Panc1 (cell line): ENCODE results near the gene ZNF497. TPM values are rescaled to one million over a fixed set of nuclear protein-coding genes. Genes with fewer than 3 reads are reported as not detected.

ENCODE experiments used
- ATAC-seq: fragments of 200-7000 bp; cut with Tn5 transposase; 2 replicates; pipeline ENCODE4 v1.9.1; 2020; ENCODE audit warnings: mild to moderate bottlenecking, moderate library complexity
- BruUV-seq: library from RNA; stranded (reverse); fragments of 400-500 nt; replicated peaks from 2 replicates; lab custom pipeline; 2021; lab: Mats Ljungman, UMichigan
- CTCF ChIA-PET: fragments of 300-600 bp; sonication (Branson Sonifier 250); formaldehyde crosslinking; loops from one replicate; lab custom pipeline; 2022; ENCODE audit warnings: antibody characterized with exemption; lab: Charles Lee
- POLR2A ChIA-PET: fragments of 300-600 bp; sonication (Branson Sonifier 250); formaldehyde crosslinking; loops from one replicate; lab custom pipeline; 2022; ENCODE audit warnings: antibody characterized with exemption; lab: Charles Lee
- DNase-seq: peaks from one replicate; pipeline ENCODE4 v3.0.0-alpha.2; 2010; ENCODE audit warnings: low read depth, low spot score
- H3K27ac ChIP-seq: 2 replicates; pipeline ENCODE4 v1.5.1; 2011; ENCODE audit warnings: mild to moderate bottlenecking, low read length, inconsistent platforms
- H3K27me3 ChIP-seq: fragments of 200-500 bp; sonication (Bioruptor generic); 2 replicates; pipeline ENCODE4 v1.6.0; 2014; ENCODE audit warnings: low read length, inconsistent platforms; ENCODE audit not compliant: control insufficient read depth, insufficient read depth
- H3K36me3 ChIP-seq: fragments of 200-500 bp; sonication (Bioruptor generic); 2 replicates; pipeline ENCODE4 v1.5.1; 2014; ENCODE audit warnings: inconsistent platforms, mild to moderate bottlenecking, low read length, moderate library complexity; ENCODE audit not compliant: control insufficient read depth, insufficient read depth
- H3K4me1 ChIP-seq: 2 replicates; pipeline ENCODE4 v1.5.1; 2011; ENCODE audit warnings: inconsistent platforms, mild to moderate bottlenecking, low read length, moderate library complexity; ENCODE audit not compliant: control insufficient read depth, insufficient read depth
- H3K4me3 ChIP-seq, 2 experiments: 2 replicates each; pipeline ENCODE4 v1.5.1; 2011 to 2012; ENCODE audit warnings: low read depth in 2 of 2, low read length in 2 of 2, mild to moderate bottlenecking in 2 of 2, inconsistent platforms in 1 of 2, moderate library complexity in 1 of 2
- H3K9me3 ChIP-seq: fragments of 200-500 bp; sonication (Bioruptor generic); 2 replicates; pipeline ENCODE4 v1.5.1; 2014; ENCODE audit warnings: low read depth, mild to moderate bottlenecking, inconsistent platforms, low read length, moderate library complexity; ENCODE audit not compliant: control insufficient read depth, insufficient read depth
- CTCF ChIP-seq: fragments of 450-650 bp; IDR thresholded peaks from 2 replicates; pipeline ENCODE4 v1.5.1; 2017; ENCODE audit warnings: mild to moderate bottlenecking
- POLR2AphosphoS5 ChIP-seq: IDR thresholded peaks from 2 replicates; pipeline ENCODE4 v1.6.1; 2012; ENCODE audit warnings: mild to moderate bottlenecking, low read depth, low read length, moderate library complexity
- SIN3A ChIP-seq: IDR thresholded peaks from 2 replicates; pipeline ENCODE4 v1.6.1; 2012; ENCODE audit warnings: low read depth, mild to moderate bottlenecking, low read length, moderate library complexity, borderline replicate concordance; ENCODE audit not compliant: insufficient read depth
- TCF7L2 ChIP-seq: IDR thresholded peaks from 2 replicates; pipeline ENCODE4 v1.6.1; 2011; ENCODE audit warnings: mild to moderate bottlenecking, low read depth, low read length, inconsistent platforms
- in situ Hi-C: cut with HindIII; loops from 2 replicates; pipeline ENCODE4 v1.10.0; 2016; ENCODE audit warnings: low sequenced_read_pairs, low pct_unique_long_range_greater_than_20kb
- intact Hi-C: fragments of 100-400 bp; cut with micrococcal nuclease; formaldehyde crosslinking; loops from one replicate; pipeline ENCODE4 v1.10.0; 2022; ENCODE audit not compliant: unreplicated experiment
- total RNA-seq: library from RNA; stranded (reverse); gene quantifications from one replicate; pipeline ENCODE4 v1.2.1, GENCODE V29; 2021; ENCODE audit not compliant: unreplicated experiment
- TF ChIP-seq, protein P1 (sequence below), 2 experiments: IDR thresholded peaks; 2 replicates each; pipeline ENCODE4 v1.6.1; 2011 to 2012; ENCODE audit warnings: low read depth in 2 of 2, control low read depth in 1 of 2, low read length in 1 of 2, mild to moderate bottlenecking in 1 of 2, moderate library complexity in 1 of 2; ENCODE audit not compliant: insufficient read depth in 1 of 2

ZNF497 gene
- total RNA-seq, 1 experiment from 2014 or later: 1.9 TPM

- ATAC-seq (no peak), DNase-seq (no peak)
- Histone ChIP-seq H3K4me1 (peaks cover 6% of the 10 kb centered on the region; the same call in 1 of the 2 replicates), H3K27ac (no peak overlapping the region), H3K4me3 (no peak overlapping the region), H3K27me3 (no peaks in the 10 kb centered on the region), H3K36me3 (no peaks in the 10 kb centered on the region), H3K9me3 (no peaks in the 10 kb centered on the region)
- in situ Hi-C loops: no loop called here
- ChIA-PET CTCF (no interaction called here), POLR2A (no interaction called here)
- TF ChIP-seq SIN3A (no peak), POLR2AphosphoS5 (no peak)
- TF ChIP-seq, protein P1, sequence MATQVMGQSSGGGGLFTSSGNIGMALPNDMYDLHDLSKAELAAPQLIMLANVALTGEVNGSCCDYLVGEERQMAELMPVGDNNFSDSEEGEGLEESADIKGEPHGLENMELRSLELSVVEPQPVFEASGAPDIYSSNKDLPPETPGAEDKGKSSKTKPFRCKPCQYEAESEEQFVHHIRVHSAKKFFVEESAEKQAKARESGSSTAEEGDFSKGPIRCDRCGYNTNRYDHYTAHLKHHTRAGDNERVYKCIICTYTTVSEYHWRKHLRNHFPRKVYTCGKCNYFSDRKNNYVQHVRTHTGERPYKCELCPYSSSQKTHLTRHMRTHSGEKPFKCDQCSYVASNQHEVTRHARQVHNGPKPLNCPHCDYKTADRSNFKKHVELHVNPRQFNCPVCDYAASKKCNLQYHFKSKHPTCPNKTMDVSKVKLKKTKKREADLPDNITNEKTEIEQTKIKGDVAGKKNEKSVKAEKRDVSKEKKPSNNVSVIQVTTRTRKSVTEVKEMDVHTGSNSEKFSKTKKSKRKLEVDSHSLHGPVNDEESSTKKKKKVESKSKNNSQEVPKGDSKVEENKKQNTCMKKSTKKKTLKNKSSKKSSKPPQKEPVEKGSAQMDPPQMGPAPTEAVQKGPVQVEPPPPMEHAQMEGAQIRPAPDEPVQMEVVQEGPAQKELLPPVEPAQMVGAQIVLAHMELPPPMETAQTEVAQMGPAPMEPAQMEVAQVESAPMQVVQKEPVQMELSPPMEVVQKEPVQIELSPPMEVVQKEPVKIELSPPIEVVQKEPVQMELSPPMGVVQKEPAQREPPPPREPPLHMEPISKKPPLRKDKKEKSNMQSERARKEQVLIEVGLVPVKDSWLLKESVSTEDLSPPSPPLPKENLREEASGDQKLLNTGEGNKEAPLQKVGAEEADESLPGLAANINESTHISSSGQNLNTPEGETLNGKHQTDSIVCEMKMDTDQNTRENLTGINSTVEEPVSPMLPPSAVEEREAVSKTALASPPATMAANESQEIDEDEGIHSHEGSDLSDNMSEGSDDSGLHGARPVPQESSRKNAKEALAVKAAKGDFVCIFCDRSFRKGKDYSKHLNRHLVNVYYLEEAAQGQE (IDR thresholded peaks at IDR 0.05; ENCODE audit: insufficient read depth in 1 of 2, low read depth in 2 of 2, low read length in 1 of 2): no peak
- intact Hi-C loops: no loop called here
- no TSS peak for BruUV-seq
These were observed 5.6 kb downstream of the ZNF497 start for GRCh38 chr19:58356766-58357480.

DNA sequence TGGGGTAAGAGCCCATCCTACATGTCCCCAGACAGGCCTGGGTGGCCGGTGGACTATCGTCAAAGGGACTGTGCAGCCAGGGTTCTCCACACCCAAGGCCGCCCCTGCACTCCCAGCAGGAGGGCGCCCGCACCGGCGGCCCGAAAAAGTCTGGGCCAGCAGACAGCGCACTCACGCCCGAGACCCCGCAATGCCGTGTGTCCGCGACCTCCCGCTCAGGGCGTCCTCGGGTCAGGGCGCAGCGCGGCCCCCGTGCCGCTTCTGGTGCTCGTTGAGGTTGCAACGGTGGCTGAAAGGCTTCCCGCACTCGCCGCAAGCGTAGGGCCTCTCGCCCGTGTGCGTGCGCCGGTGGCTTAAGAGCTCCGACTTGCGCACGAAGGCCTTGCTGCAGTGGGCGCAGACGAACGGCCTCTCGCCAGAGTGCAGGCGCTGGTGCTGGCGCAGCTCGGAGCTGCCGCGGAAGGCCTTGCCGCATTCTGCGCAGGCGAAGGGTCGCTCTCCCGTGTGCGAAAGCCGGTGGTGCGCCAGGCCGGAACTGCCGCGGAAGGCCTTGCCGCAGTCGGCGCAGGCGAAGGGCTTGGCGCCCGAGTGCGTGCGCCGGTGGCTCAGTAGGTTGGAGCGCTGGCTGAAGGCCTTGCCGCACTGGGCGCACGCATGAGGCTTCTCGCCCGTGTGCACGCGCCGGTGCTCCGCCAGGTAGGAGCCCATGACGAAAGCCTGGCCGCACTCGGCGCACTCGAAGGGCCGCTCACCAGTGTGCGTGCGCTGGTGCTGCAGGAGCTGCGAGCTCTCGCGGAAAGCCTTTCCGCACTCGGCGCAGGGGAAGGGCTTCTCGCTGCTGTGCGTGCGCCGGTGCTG, 6.4 kb downstream of the ZNF497 start:
- ChIA-PET CTCF (no interaction called here), POLR2A (no interaction called here)
- no peak for DNase-seq
- Histone ChIP-seq H3K4me1 (no peaks in the 10 kb centered on the region), H3K4me3 (no peak overlapping the region), H3K36me3 (no peaks in the 10 kb centered on the region), H3K27ac (no peak overlapping the region), H3K9me3 (no peaks in the 10 kb centered on the region), H3K27me3 (no peaks in the 10 kb centered on the region)
- intact Hi-C loops: no loop called here
- BruUV-seq: no TSS peak
- TF ChIP-seq, protein P1 (IDR thresholded peaks at IDR 0.05; ENCODE audit: insufficient read depth in 1 of 2, low read depth in 2 of 2, low read length in 1 of 2): no peak
- TF ChIP-seq CTCF (no peak), TCF7L2 (no peak), SIN3A (no peak), POLR2AphosphoS5 (no peak)
- in situ Hi-C loops: no loop called here
- ATAC-seq: no peak
